Chondrocyte (in vitro differentiated cells): ENCODE data around the gene CILP2. TPM values are rescaled to one million over a fixed set of nuclear protein-coding genes. Genes with fewer than 3 reads are reported as not detected.
A peak's percentile ranks its signal among the peaks of the same experiment; 100 is the strongest.

Experiments used
- DNase-seq: peaks from one replicate; pipeline ENCODE4 v3.0.0; 2021; ENCODE audit warnings: mixed read lengths, low spot score
- H3K27ac Mint-ChIP-seq: one replicate; pipeline ENCODE4 v1.8.0; 2021; ENCODE audit warnings: mild to moderate bottlenecking, moderate library complexity, mixed read lengths; ENCODE audit not compliant: unreplicated experiment
- H3K27me3 Mint-ChIP-seq: 2 replicates; pipeline ENCODE4 v1.8.0; 2021; ENCODE audit warnings: low read depth, mixed read lengths
- H3K36me3 Mint-ChIP-seq: 2 replicates; pipeline ENCODE4 v1.8.0; 2021; ENCODE audit warnings: low read depth, mixed read lengths
- H3K4me1 Mint-ChIP-seq: 2 replicates; pipeline ENCODE4 v1.8.0; 2021; ENCODE audit warnings: low read depth, mild to moderate bottlenecking, mixed read lengths
- H3K4me3 Mint-ChIP-seq: one replicate; pipeline ENCODE4 v1.8.0; 2021; ENCODE audit warnings: mild to moderate bottlenecking, moderate library complexity, mixed read lengths; ENCODE audit not compliant: unreplicated experiment
- H3K9me3 Mint-ChIP-seq: 2 replicates; pipeline ENCODE4 v1.8.0; 2021; ENCODE audit warnings: low read depth, mixed read lengths
- CTCF ChIP-seq: fragments of 200-600 bp; sonication (generic); IDR thresholded peaks from 2 replicates; pipeline ENCODE4 v1.5.0; 2021; ENCODE audit warnings: antibody characterized with exemption, mild to moderate bottlenecking, moderate library complexity
- total RNA-seq: library from RNA; stranded (reverse); gene quantifications from 3 replicates; pipeline ENCODE4 v1.2.1, GENCODE V29; 2021

The CILP2 gene
- total RNA-seq, 1 donor from 2014 or later: 12.7 TPM

GRCh38 chr19:19508217-19508616, 29.8 kb upstream of the CILP2 start:
- H3K9me3 Mint-ChIP-seq: no peaks in the 10 kb centered on the region

GRCh38 chr19:19510432-19510831, 27.6 kb upstream of the CILP2 start:
- H3K27me3 Mint-ChIP-seq: no peaks in the 10 kb centered on the region
- peaks cover 10% of the 10 kb centered on the region for H3K36me3 Mint-ChIP-seq
- no peak overlapping the region for H3K4me3 Mint-ChIP-seq
- H3K4me1 Mint-ChIP-seq: no peaks in the 10 kb centered on the region
- no peaks in the 10 kb centered on the region for H3K9me3 Mint-ChIP-seq
- DNase-seq: no peak
- no peak for TF ChIP-seq CTCF
- no peak overlapping the region for H3K27ac Mint-ChIP-seq

More at GRCh38 chr19:19508217-19508616, 29.8 kb upstream of the CILP2 start:
- H3K27ac Mint-ChIP-seq: no peak overlapping the region
- no peak for DNase-seq
- no peaks in the 10 kb centered on the region for H3K4me1 Mint-ChIP-seq
- H3K4me3 Mint-ChIP-seq: no peak overlapping the region
- H3K36me3 Mint-ChIP-seq: peaks cover 12% of the 10 kb centered on the region
- no peak for TF ChIP-seq CTCF
- H3K27me3 Mint-ChIP-seq: no peaks in the 10 kb centered on the region

- TF ChIP-seq CTCF: no peak
- H3K4me1 Mint-ChIP-seq: peaks cover 14% of the 10 kb centered on the region
- no peak for DNase-seq
- no peaks in the 10 kb centered on the region for H3K36me3 Mint-ChIP-seq
- H3K27ac Mint-ChIP-seq: no peak overlapping the region
- H3K27me3 Mint-ChIP-seq: no peaks in the 10 kb centered on the region
- no peaks in the 10 kb centered on the region for H3K9me3 Mint-ChIP-seq
- H3K4me3 Mint-ChIP-seq: no peak overlapping the region
Observed at GRCh38 chr19:19513682-19514081, 24.4 kb upstream of the CILP2 start.

GRCh38 chr19:19514215-19514657, 23.8 kb upstream of the CILP2 start:
- H3K4me1 Mint-ChIP-seq: peaks cover 16% of the 10 kb centered on the region
- H3K4me3 Mint-ChIP-seq: no peak overlapping the region
- no peaks in the 10 kb centered on the region for H3K9me3 Mint-ChIP-seq
- no peaks in the 10 kb centered on the region for H3K27me3 Mint-ChIP-seq
- H3K27ac Mint-ChIP-seq: no peak overlapping the region
- no peak for DNase-seq
- H3K36me3 Mint-ChIP-seq: peaks cover 2% of the 10 kb centered on the region
- no peak for TF ChIP-seq CTCF

GRCh38 chr19:19514881-19515641, 23.0 kb upstream of the CILP2 start, which contains the start of gene TSSK6:
Gene TSSK6, minus strand, starts transcription at chr19:19515548. Its CDS starts 121 bp downstream, at chr19:19515427.
- peaks cover 18% of the 10 kb centered on the region for H3K4me1 Mint-ChIP-seq
- peak within 1 kb of the TSS; percentile 91 for H3K4me3 Mint-ChIP-seq
- H3K27me3 Mint-ChIP-seq: no peaks in the 10 kb centered on the region
- DNase-seq: no peak
- H3K27ac Mint-ChIP-seq: peak within 1 kb of the TSS; percentile 89
- no peak for TF ChIP-seq CTCF
- no peaks in the 10 kb centered on the region for H3K9me3 Mint-ChIP-seq
- peaks cover 5% of the 10 kb centered on the region for H3K36me3 Mint-ChIP-seq
